Neural progenitor cell (in vitro differentiated cells): Measurements from ENCODE around the gene TMEM178B. TPM values are rescaled to one million over a fixed set of nuclear protein-coding genes. Genes with fewer than 3 reads are reported as not detected.

ENCODE experiments used
- DNase-seq: peaks from one replicate; pipeline ENCODE4 v3.0.0-alpha.2; 2016; ENCODE audit warnings: low spot score
- H2AFZ ChIP-seq: fragments of 200-600 bp; sonication (generic); replicated peaks from 2 replicates; pipeline ENCODE4 v1.6.1; 2016; ENCODE audit warnings: antibody characterized with exemption
- H3F3A ChIP-seq: fragments of 200-600 bp; sonication (generic); 2 replicates; pipeline ENCODE4 v1.6.1; 2016; ENCODE audit warnings: antibody characterized with exemption, low read depth
- H3K27ac ChIP-seq: fragments of 200-600 bp; sonication (generic); 2 replicates; pipeline ENCODE4 v1.5.1; 2016; ENCODE audit warnings: mild to moderate bottlenecking
- H3K27me3 ChIP-seq: fragments of 200-600 bp; sonication (generic); 2 replicates; pipeline ENCODE4 v1.6.1; 2016; ENCODE audit warnings: mild to moderate bottlenecking, moderate library complexity
- H3K36me3 ChIP-seq: fragments of 200-600 bp; sonication (generic); 2 replicates; pipeline ENCODE4 v1.5.1; 2016
- H3K4me1 ChIP-seq: fragments of 200-600 bp; sonication (generic); 2 replicates; pipeline ENCODE4 v1.6.1; 2016; ENCODE audit warnings: mixed run types
- H3K4me2 ChIP-seq: fragments of 200-600 bp; sonication (generic); 2 replicates; pipeline ENCODE4 v1.6.1; 2016
- H3K4me3 ChIP-seq: fragments of 200-600 bp; sonication (generic); 2 replicates; pipeline ENCODE4 v1.5.1; 2016
- H3K79me2 ChIP-seq: fragments of 200-600 bp; sonication (generic); 2 replicates; pipeline ENCODE4 v1.6.1; 2016; ENCODE audit warnings: low read depth
- H3K9ac ChIP-seq: fragments of 200-600 bp; sonication (generic); 2 replicates; pipeline ENCODE4 v1.6.1; 2016
- H3K9me3 ChIP-seq: fragments of 200-600 bp; sonication (generic); 2 replicates; pipeline ENCODE4 v1.5.1; 2016; ENCODE audit warnings: low read depth
- H4K20me1 ChIP-seq: fragments of 200-600 bp; sonication (generic); 2 replicates; pipeline ENCODE4 v1.6.1; 2016; ENCODE audit warnings: low read depth
- H3K27ac Mint-ChIP-seq: 3 replicates; pipeline ENCODE4 v1.8.0; 2021; ENCODE audit warnings: mixed read lengths
- H3K27me3 Mint-ChIP-seq: 2 replicates; pipeline ENCODE4 v1.8.0; 2022; ENCODE audit warnings: low read depth, mild to moderate bottlenecking, inconsistent platforms, moderate library complexity, mixed read lengths; ENCODE audit not compliant: insufficient read depth
- H3K36me3 Mint-ChIP-seq: 3 replicates; pipeline ENCODE4 v1.8.0; 2021; ENCODE audit warnings: mixed read lengths
- H3K4me1 Mint-ChIP-seq: 3 replicates; pipeline ENCODE4 v1.8.0; 2021; ENCODE audit warnings: mixed read lengths
- H3K4me3 Mint-ChIP-seq: 3 replicates; pipeline ENCODE4 v1.8.0; 2021; ENCODE audit warnings: mild to moderate bottlenecking, moderate library complexity, mixed read lengths
- H3K9me3 Mint-ChIP-seq: 3 replicates; pipeline ENCODE4 v1.8.0; 2020; ENCODE audit warnings: mixed read lengths
- CTCF ChIP-seq: fragments of 200-600 bp; sonication (generic); IDR thresholded peaks from 2 replicates; pipeline ENCODE4 v1.5.1; 2017; ENCODE audit warnings: antibody characterized with exemption, mild to moderate bottlenecking
- EZH2 ChIP-seq: fragments of 200-600 bp; sonication (generic); IDR thresholded peaks from 2 replicates; pipeline ENCODE4 v1.6.1; 2017; ENCODE audit warnings: antibody characterized with exemption, mild to moderate bottlenecking, moderate library complexity
- EZH2phosphoT487 ChIP-seq: fragments of 200-600 bp; sonication (generic); IDR thresholded peaks from 2 replicates; pipeline ENCODE4 v1.6.1; 2017; ENCODE audit warnings: antibody characterized with exemption
- total RNA-seq: library from RNA; depleted of rRNA; stranded (reverse); fragments of >200 nt; gene quantifications from 2 replicates; pipeline ENCODE4 v1.2.3, GENCODE V29; 2015; ENCODE audit warnings: low replicate concordance

Gene TMEM178B
- total RNA-seq, 1 donor from 2014 or later: 2.9 TPM

- Histone ChIP-seq H2AFZ (no peak overlapping the region), H3K27ac (no peak overlapping the region), H3K4me2 (no peak overlapping the region), H3K9me3 (no peaks in the 10 kb centered on the region), H3K79me2 (no peaks in the 10 kb centered on the region), H4K20me1 (no peaks in the 10 kb centered on the region), H3K27me3 (no peaks in the 10 kb centered on the region), H3F3A (peaks cover 10% of the 10 kb centered on the region), H3K36me3 (no peaks in the 10 kb centered on the region), H3K9ac (no peak overlapping the region), H3K4me3 (no peak overlapping the region), H3K4me1 (peaks cover 12% of the 10 kb centered on the region)
- TF ChIP-seq CTCF (no peak), EZH2phosphoT487 (no peak), EZH2 (no peak)
- H3K4me1 Mint-ChIP-seq: peaks cover 20% of the 10 kb centered on the region
- DNase-seq: no peak
- no peak overlapping the region for H3K27ac Mint-ChIP-seq
- H3K27me3 Mint-ChIP-seq: peaks cover 11% of the 10 kb centered on the region
- H3K36me3 Mint-ChIP-seq: no peaks in the 10 kb centered on the region
- H3K4me3 Mint-ChIP-seq: no peak overlapping the region
- H3K9me3 Mint-ChIP-seq: no peaks in the 10 kb centered on the region
Observed at GRCh38 chr7:141154131-141154732, 80.4 kb downstream of the TMEM178B start.

DNA sequence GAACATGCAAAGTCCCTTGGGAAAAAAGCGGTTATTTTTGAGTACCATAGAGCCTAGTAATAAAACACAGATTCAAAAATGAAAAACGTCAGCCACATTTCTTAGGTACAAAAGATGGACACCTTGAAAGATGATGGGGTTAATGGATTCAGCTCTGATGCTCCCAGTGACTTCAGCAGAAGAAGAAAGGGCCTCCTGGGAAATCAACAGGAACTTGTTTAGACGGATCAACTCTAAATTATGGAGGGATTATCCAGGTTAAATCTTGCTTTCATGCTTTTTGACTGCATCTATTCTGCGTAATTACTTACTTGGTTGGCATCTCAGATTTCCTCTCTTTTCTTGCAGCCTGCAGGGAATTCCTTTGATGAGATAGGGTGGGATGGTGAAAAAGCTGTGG lies 82.5 kb downstream of the TMEM178B start:
- H3K36me3 Mint-ChIP-seq: no peaks in the 10 kb centered on the region
- H3K4me3 Mint-ChIP-seq: no peak overlapping the region
- peak; percentile 26 for DNase-seq
- no peaks in the 10 kb centered on the region for H3K27me3 ChIP-seq
- H3K4me3 ChIP-seq: no peak overlapping the region
- TF ChIP-seq EZH2phosphoT487: no peak
- TF ChIP-seq CTCF: no peak
- TF ChIP-seq EZH2: no peak
- H3K79me2 ChIP-seq: no peaks in the 10 kb centered on the region
- peak overlapping the region; percentile 77 for H3K27ac ChIP-seq
- no peaks in the 10 kb centered on the region for H3K9me3 ChIP-seq
- H3K4me1 Mint-ChIP-seq: peaks cover 25% of the 10 kb centered on the region
- peak overlapping the region; percentile 17 for H3K27ac Mint-ChIP-seq
- no peak overlapping the region for H3K9ac ChIP-seq
- no peaks in the 10 kb centered on the region for H3K9me3 Mint-ChIP-seq
- H4K20me1 ChIP-seq: no peaks in the 10 kb centered on the region
- peaks cover 10% of the 10 kb centered on the region for H3F3A ChIP-seq
- H2AFZ ChIP-seq: no peak overlapping the region
- H3K4me1 ChIP-seq: peaks cover 12% of the 10 kb centered on the region
- peak overlapping the region; percentile 53 for H3K4me2 ChIP-seq
- no peaks in the 10 kb centered on the region for H3K36me3 ChIP-seq
- peaks cover 14% of the 10 kb centered on the region for H3K27me3 Mint-ChIP-seq

DNA sequence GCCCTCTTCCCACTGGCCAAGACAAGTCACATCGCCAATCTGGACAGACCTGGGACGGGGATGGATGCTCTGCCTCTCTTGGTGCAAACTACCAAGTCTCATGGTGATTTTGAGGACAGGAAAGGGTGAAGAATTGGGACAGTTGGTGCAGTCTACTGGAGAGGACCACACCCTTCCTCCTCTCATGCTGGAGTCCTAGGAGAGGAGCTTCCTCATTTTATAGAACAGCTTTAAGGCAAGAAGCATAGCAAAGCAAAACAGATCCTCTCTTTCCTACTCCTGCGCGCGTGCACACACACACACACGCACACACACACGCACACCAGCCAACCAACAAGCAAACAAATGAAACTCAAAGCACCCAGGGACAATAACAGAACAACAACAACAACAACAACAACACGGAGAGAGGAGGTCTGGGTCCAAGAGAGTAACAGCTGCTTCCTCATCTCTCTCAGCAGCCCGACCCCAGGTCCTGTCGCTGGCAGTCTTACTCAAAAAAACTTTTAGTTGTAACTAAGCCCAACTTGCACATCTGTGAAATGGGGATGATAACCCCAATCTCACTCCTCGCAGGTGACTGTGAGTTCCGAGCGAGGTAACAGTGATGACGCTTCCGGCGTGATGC lies 83.4 kb downstream of the TMEM178B start:
- Histone ChIP-seq H3K4me3 (no peak overlapping the region), H3K4me2 (peak overlapping the region; percentile 53), H3K9me3 (no peaks in the 10 kb centered on the region), H3K27me3 (no peaks in the 10 kb centered on the region), H2AFZ (no peak overlapping the region), H4K20me1 (no peaks in the 10 kb centered on the region), H3K9ac (no peak overlapping the region), H3K36me3 (no peaks in the 10 kb centered on the region), H3K27ac (peak overlapping the region; percentile 77), H3K79me2 (no peaks in the 10 kb centered on the region), H3K4me1 (peaks cover 12% of the 10 kb centered on the region), H3F3A (peaks cover 10% of the 10 kb centered on the region)
- no peaks in the 10 kb centered on the region for H3K9me3 Mint-ChIP-seq
- no peak overlapping the region for H3K4me3 Mint-ChIP-seq
- no peak for TF ChIP-seq CTCF
- no peak for TF ChIP-seq EZH2phosphoT487
- no peak for TF ChIP-seq EZH2
- peaks cover 31% of the 10 kb centered on the region for H3K4me1 Mint-ChIP-seq
- DNase-seq: no peak
- peaks cover 13% of the 10 kb centered on the region for H3K27me3 Mint-ChIP-seq
- no peaks in the 10 kb centered on the region for H3K36me3 Mint-ChIP-seq
- H3K27ac Mint-ChIP-seq: no peak overlapping the region
